ENCODE measurements around the gene CABP7.

- TF ChIP-seq, protein P1, sequence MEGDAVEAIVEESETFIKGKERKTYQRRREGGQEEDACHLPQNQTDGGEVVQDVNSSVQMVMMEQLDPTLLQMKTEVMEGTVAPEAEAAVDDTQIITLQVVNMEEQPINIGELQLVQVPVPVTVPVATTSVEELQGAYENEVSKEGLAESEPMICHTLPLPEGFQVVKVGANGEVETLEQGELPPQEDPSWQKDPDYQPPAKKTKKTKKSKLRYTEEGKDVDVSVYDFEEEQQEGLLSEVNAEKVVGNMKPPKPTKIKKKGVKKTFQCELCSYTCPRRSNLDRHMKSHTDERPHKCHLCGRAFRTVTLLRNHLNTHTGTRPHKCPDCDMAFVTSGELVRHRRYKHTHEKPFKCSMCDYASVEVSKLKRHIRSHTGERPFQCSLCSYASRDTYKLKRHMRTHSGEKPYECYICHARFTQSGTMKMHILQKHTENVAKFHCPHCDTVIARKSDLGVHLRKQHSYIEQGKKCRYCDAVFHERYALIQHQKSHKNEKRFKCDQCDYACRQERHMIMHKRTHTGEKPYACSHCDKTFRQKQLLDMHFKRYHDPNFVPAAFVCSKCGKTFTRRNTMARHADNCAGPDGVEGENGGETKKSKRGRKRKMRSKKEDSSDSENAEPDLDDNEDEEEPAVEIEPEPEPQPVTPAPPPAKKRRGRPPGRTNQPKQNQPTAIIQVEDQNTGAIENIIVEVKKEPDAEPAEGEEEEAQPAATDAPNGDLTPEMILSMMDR (IDR thresholded peaks at IDR 0.05; ENCODE audit: low read length) = no peak
- no peak for TF ChIP-seq EZH2 (IDR thresholded peaks at IDR 0.05; ENCODE audit: borderline replicate concordance, low read length)
Observed at GRCh38 chr22:29710193-29710592, 9.6 kb upstream of the CABP7 start.
